HCT116 (cell line): ENCODE results near the gene PIK3R6. TPM values are rescaled to one million over a fixed set of nuclear protein-coding genes. Genes with fewer than 3 reads are reported as not detected.

Experiments used
- ATAC-seq: fragments of 200-7000 bp; cut with Tn5 transposase; 2 replicates; pipeline ENCODE4 v1.9.1; 2020; ENCODE audit warnings: mild to moderate bottlenecking, moderate library complexity
- BruUV-seq: library from RNA; stranded (reverse); fragments of 400-500 nt; replicated peaks from 2 replicates; lab custom pipeline; 2021; lab: Mats Ljungman, UMichigan
- CTCF ChIA-PET: fragments of 300-600 bp; sonication (Branson Sonifier 250); formaldehyde crosslinking; loops from one replicate; lab custom pipeline; 2021; ENCODE audit warnings: antibody characterized with exemption; lab: Charles Lee
- POLR2A ChIA-PET: fragments of 300-600, 350-600 bp; sonication (Branson Sonifier 250); formaldehyde crosslinking; loops from one replicate; lab custom pipeline; 2021; ENCODE audit warnings: antibody characterized with exemption; lab: Charles Lee
- RAD21 ChIA-PET, 2 experiments: fragments of 300-600 bp; sonication (Branson Sonifier 250); formaldehyde crosslinking; loops; one replicate each; lab custom pipeline; 2023; ENCODE audit warnings: low total read pairs in 2 of 2; ENCODE audit not compliant: uncharacterized antibody in 2 of 2, unreplicated experiment in 2 of 2, low non-redundant PET in 1 of 2; lab: Charles Lee
- DNase-seq: peaks from one replicate; pipeline ENCODE4 v3.0.0-alpha.2; 2010; ENCODE audit warnings: low read depth, low spot score
- H2AFZ ChIP-seq: fragments of 200-600 bp; shearing (Covaris generic), sonication (generic); 2 replicates; pipeline ENCODE4 v1.6.1; 2017; ENCODE audit warnings: low read depth, mixed run types, mixed read lengths, antibody characterized with exemption, low read length; ENCODE audit not compliant: poor library complexity, severe bottlenecking
- H3K27ac ChIP-seq: 2 replicates; pipeline ENCODE4 v1.5.1; 2012; ENCODE audit warnings: low read depth, low read length
- H3K27me3 ChIP-seq: fragments of 200-600 bp; sonication (generic); 2 replicates; pipeline ENCODE4 v1.6.1; 2016; ENCODE audit warnings: mixed run types, low read length, mixed read lengths; ENCODE audit not compliant: insufficient read depth
- H3K36me3 ChIP-seq, 2 experiments: fragments of 200-500 bp in 1 of 2; fragments of 200-600 bp in 1 of 2; sonication (Bioruptor generic) in 1 of 2; sonication (generic) in 1 of 2; 2 replicates each; pipeline versions ENCODE4 v1.5.1 to v1.6.1; 2014 to 2016; ENCODE audit warnings: low read length in 2 of 2, inconsistent platforms in 1 of 2, mixed read lengths in 1 of 2, mixed run types in 1 of 2; ENCODE audit not compliant: insufficient read depth in 2 of 2, control insufficient read depth in 1 of 2
- H3K4me1 ChIP-seq, 2 experiments: fragments of 200-600 bp in 1 of 2; sonication (generic) in 1 of 2; 2 replicates each; pipeline versions ENCODE4 v1.5.1 to v1.6.1; 2012 to 2017; ENCODE audit warnings: low read length in 2 of 2, inconsistent platforms in 1 of 2, mild to moderate bottlenecking in 1 of 2, mixed read lengths in 1 of 2, mixed run types in 1 of 2, moderate library complexity in 1 of 2; ENCODE audit not compliant: insufficient read depth in 2 of 2, control insufficient read depth in 1 of 2
- H3K4me2 ChIP-seq: fragments of 200-600 bp; sonication (generic); 2 replicates; pipeline ENCODE4 v1.6.1; 2017; ENCODE audit warnings: mixed run types, low read length, mixed read lengths
- H3K4me3 ChIP-seq, 2 experiments: fragments of 200-600 bp in 1 of 2; sonication (generic) in 1 of 2; replicated peaks in 1 of 2; 2 replicates each; pipeline ENCODE4 v1.5.1; 2011 to 2016; ENCODE audit warnings: low read length in 2 of 2, control low read depth in 1 of 2, low read depth in 1 of 2, mild to moderate bottlenecking in 1 of 2, mixed read lengths in 1 of 2, mixed run types in 1 of 2
- H3K79me2 ChIP-seq: fragments of 200-600 bp; sonication (generic); 2 replicates; pipeline ENCODE4 v1.6.1; 2017; ENCODE audit warnings: mild to moderate bottlenecking, mixed run types, low read length, moderate library complexity, mixed read lengths; ENCODE audit not compliant: insufficient read depth
- H3K9ac ChIP-seq: fragments of 200-600 bp; sonication (generic); 2 replicates; pipeline ENCODE4 v1.6.1; 2016; ENCODE audit warnings: low read length, mixed read lengths
- H3K9me2 ChIP-seq: fragments of 200-600 bp; sonication (generic), shearing (Covaris generic); 2 replicates; pipeline ENCODE4 v1.6.1; 2017; ENCODE audit warnings: mixed run types, mild to moderate bottlenecking, moderate library complexity; ENCODE audit not compliant: insufficient read depth
- H3K9me3 ChIP-seq, 2 experiments: fragments of 200-500 bp in 1 of 2; fragments of 200-600 bp in 1 of 2; sonication (Bioruptor generic) in 1 of 2; sonication (generic) in 1 of 2; 2 replicates each; pipeline ENCODE4 v1.6.1; 2014 to 2017; ENCODE audit warnings: low read length in 2 of 2, mixed read lengths in 2 of 2, inconsistent platforms in 1 of 2, low read depth in 1 of 2, mild to moderate bottlenecking in 1 of 2, mixed run types in 1 of 2, moderate library complexity in 1 of 2; ENCODE audit not compliant: control insufficient read depth in 1 of 2, insufficient read depth in 1 of 2
- H4K20me1 ChIP-seq: fragments of 200-600 bp; sonication (generic), shearing (Covaris generic); 2 replicates; pipeline ENCODE4 v1.6.1; 2017; ENCODE audit warnings: mixed run types, mild to moderate bottlenecking, moderate library complexity; ENCODE audit not compliant: insufficient read depth
- CBX3 ChIP-seq: IDR thresholded peaks from 2 replicates; pipeline ENCODE4 v1.6.1; 2012; ENCODE audit warnings: low read depth
- CTCF ChIP-seq, 3 experiments: fragments of 200-600 bp in 1 of 3; sonication (generic) in 1 of 3; IDR thresholded peaks in 2 of 3; conservative IDR thresholded peaks in 1 of 3; 2 replicates each; pipeline ENCODE4 v1.5.1; 2012 to 2017; ENCODE audit warnings: low read depth in 2 of 3, low read length in 2 of 3, antibody characterized with exemption in 1 of 3, borderline replicate concordance in 1 of 3, control low read depth in 1 of 3, mild to moderate bottlenecking in 1 of 3, mixed read lengths in 1 of 3, mixed run types in 1 of 3, moderate library complexity in 1 of 3; ENCODE audit not compliant: insufficient read depth in 1 of 3
- EZH2 ChIP-seq: fragments of 200-600 bp; sonication (generic); IDR thresholded peaks from 2 replicates; pipeline ENCODE4 v1.6.1; 2017; ENCODE audit warnings: antibody characterized with exemption, mixed run types
- EZH2phosphoT487 ChIP-seq: fragments of 200-600 bp; IDR thresholded peaks from 2 replicates; pipeline ENCODE4 v1.6.1; 2018; ENCODE audit warnings: antibody characterized with exemption, borderline replicate concordance
- JUND ChIP-seq: IDR thresholded peaks from 2 replicates; pipeline ENCODE4 v1.6.1; 2012
- POLR2A ChIP-seq: IDR thresholded peaks from 2 replicates; pipeline ENCODE4 v1.7.0; 2011; ENCODE audit warnings: borderline replicate concordance; ENCODE audit not compliant: insufficient read depth, insufficient read length; ENCODE audit errors: extremely low read depth
- TCF7L2 ChIP-seq: IDR thresholded peaks from 2 replicates; pipeline ENCODE4 v1.7.0; 2011; ENCODE audit warnings: borderline replicate concordance, inconsistent platforms; ENCODE audit not compliant: insufficient read depth, insufficient read length; ENCODE audit errors: extremely low read depth
- YY1 ChIP-seq: IDR thresholded peaks from 2 replicates; pipeline ENCODE4 v1.6.1; 2011; ENCODE audit warnings: low read length, low read depth, moderate library complexity, mild to moderate bottlenecking; ENCODE audit not compliant: insufficient replicate concordance; ENCODE audit errors: extremely low read depth
- ZBTB33 ChIP-seq: IDR thresholded peaks from 2 replicates; pipeline ENCODE4 v1.6.1; 2011; ENCODE audit warnings: mild to moderate bottlenecking, low read length, moderate library complexity; ENCODE audit not compliant: insufficient replicate concordance; ENCODE audit errors: extremely low read depth
- intact Hi-C: fragments of 100-400 bp; cut with micrococcal nuclease; formaldehyde crosslinking; loops from 2 replicates; pipeline ENCODE4 v1.10.0; 2022
- total RNA-seq: library from RNA; stranded (reverse); gene quantifications from one replicate; pipeline ENCODE4 v1.2.1, GENCODE V29; 2021; ENCODE audit not compliant: unreplicated experiment

Gene PIK3R6
- total RNA-seq, 1 experiment from 2014 or later, result 0.07 TPM

- POLR2A ChIA-PET, result no interaction called here
Observed at GRCh38 chr17:8883353-8883752, 15.9 kb upstream of the PIK3R6 start.

GRCh38 chr17:8881606-8882005 lies 14.1 kb upstream of the PIK3R6 start:
- RAD21 ChIA-PET, result no interaction called here
- H3K4me3 ChIP-seq, result no peak overlapping the region
- peaks cover 0 to 14% of the 10 kb centered on the region in 2 experiments; a peak in 2 of 4 replicates for H3K4me1 ChIP-seq
- H3K9me3 ChIP-seq, result no peaks in the 10 kb centered on the region
- ATAC-seq (no peak), DNase-seq (no peak)
- BruUV-seq, result no TSS peak
- CTCF ChIA-PET, result no interaction called here
- no peaks in the 10 kb centered on the region for H3K9me2 ChIP-seq
- TF ChIP-seq ZBTB33, result no peak
- no peak for TF ChIP-seq CTCF (IDR thresholded peaks at IDR 0.05 in 2 of 3, conservative IDR thresholded peaks at IDR 0.05 in 1 of 3; ENCODE audit: borderline replicate concordance in 1 of 3, insufficient read depth in 1 of 3, low read depth in 2 of 3, low read length in 2 of 3)
- TF ChIP-seq EZH2, result no peak
- no peak for TF ChIP-seq POLR2A
- no peak for TF ChIP-seq TCF7L2
- TF ChIP-seq CBX3, result no peak
- TF ChIP-seq YY1, result no peak
- no peak for TF ChIP-seq JUND
- POLR2A ChIA-PET, result no interaction called here
- intact Hi-C loops, result no loop called here
- H3K27ac ChIP-seq, result no peak overlapping the region
- no peaks in the 10 kb centered on the region for H3K79me2 ChIP-seq
- no peak overlapping the region for H3K9ac ChIP-seq
- no peak overlapping the region for H2AFZ ChIP-seq
- H3K27me3 ChIP-seq, result 0 out of 2 replicates have a peak, but pooled peaks cover 8% of the 10 kb centered on the region
- H4K20me1 ChIP-seq, result no peaks in the 10 kb centered on the region
- H3K4me2 ChIP-seq, result no peak overlapping the region
- no peaks in the 10 kb centered on the region for H3K36me3 ChIP-seq

More at GRCh38 chr17:8883353-8883752, 15.9 kb upstream of the PIK3R6 start:
- no peak for TF ChIP-seq JUND
- TF ChIP-seq YY1, result no peak
- no peak for TF ChIP-seq EZH2phosphoT487
- H3K9ac ChIP-seq, result no peak overlapping the region
- ChIA-PET RAD21 (no interaction called here), CTCF (no interaction called here)
- H3K4me3 ChIP-seq, result no peak overlapping the region
- intact Hi-C loops, result no loop called here
- H3K36me3 ChIP-seq, result no peaks in the 10 kb centered on the region
- H3K9me3 ChIP-seq, result no peaks in the 10 kb centered on the region
- no peak overlapping the region for H3K4me2 ChIP-seq
- H2AFZ ChIP-seq, result no peak overlapping the region
- H3K27ac ChIP-seq, result no peak overlapping the region
- no peak for DNase-seq
- no peaks in the 10 kb centered on the region for H3K9me2 ChIP-seq
- H4K20me1 ChIP-seq, result no peaks in the 10 kb centered on the region
- 0 out of 2 replicates have a peak, but pooled peaks cover under 1% of the 10 kb centered on the region for H3K27me3 ChIP-seq
- BruUV-seq, result no TSS peak
- no peaks in the 10 kb centered on the region for H3K79me2 ChIP-seq
- H3K4me1 ChIP-seq, result peaks cover 0 to 20% of the 10 kb centered on the region in 2 experiments; a peak in 2 of 4 replicates
- ATAC-seq, result no peak
